DMS53 treated with DMSO at 0.1 percent for 48 hours (cell line): ENCODE results near the gene ADM2.

ENCODE experiments used
- DNase-seq: peaks from one replicate; lab custom pipeline; 2025; ENCODE audit not compliant: unreplicated experiment; lab: John Stamatoyannopoulos, UW

ADM2 gene

DNA sequence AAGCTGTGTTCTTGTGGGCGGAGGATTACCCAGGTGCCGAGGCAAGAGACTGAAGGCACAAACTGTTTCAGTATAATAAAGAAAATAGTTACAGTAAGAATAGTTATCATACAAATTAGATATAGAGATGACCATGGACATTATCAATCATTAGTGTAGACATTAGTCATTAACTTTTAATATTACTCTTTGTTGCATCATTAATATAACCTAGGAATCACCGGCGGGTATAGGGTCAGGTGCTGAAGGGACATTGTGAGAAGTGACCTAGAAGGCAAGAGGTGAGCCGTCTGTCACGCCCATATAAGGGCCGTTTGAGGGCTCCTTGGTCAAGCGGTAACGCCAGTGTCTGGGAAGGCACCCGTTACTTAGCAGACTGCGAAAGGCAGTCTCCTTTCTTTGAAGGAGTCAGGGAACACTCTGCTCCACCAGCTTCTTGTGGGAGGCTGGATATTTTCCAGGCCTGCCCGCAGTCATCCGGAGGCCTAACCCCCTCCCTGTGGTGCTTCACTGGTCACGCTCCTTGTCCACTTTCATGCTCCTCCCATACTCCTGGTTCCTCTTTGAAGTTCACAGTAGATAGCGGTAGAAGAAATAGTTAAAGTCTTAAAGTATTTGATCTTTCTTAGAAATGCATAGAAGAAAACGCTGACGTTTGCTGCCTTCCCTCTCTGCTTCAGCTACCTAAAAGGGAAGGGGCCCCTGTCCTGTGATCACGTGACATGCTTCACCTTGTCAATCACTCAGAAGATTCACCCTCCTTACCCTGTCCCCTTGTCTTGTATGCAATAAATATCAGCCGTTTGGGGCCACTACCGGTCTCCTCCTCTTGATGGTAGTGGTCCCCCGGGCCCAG is 52.7 kb downstream of the ADM2 start:
- DNase-seq = peak; percentile 18

DNA sequence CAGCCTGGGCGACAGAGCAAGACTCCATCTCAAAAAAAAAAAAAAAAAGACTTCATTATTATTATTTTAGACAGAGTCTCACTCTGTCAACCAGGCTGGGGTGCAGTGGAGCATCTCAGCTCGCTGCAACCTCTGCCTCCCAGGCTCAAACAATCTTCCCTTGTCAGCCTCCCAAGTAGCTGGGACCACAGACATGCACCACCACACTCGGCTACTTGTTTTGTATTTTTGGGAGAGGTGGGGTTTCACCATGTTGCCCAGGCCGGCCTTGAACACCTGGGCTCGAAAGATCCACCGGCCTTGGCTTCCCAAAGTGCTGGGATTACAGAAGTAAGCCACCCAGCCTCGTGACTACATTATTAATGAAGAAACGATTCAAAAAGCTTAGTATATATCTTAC is 53.8 kb downstream of the ADM2 start:
- no peak for DNase-seq
